Diencephalon (tissue), 1 donor: ENCODE results near the gene DBET. TPM values are rescaled to one million over a fixed set of nuclear protein-coding genes. Genes with fewer than 3 reads are reported as not detected.

Experiments
- small RNA-seq: library from RNA; depleted of rRNA; stranded (forward); fragments of <200 nt; gene quantifications from one replicate; pipeline ENCODE3, GENCODE V24; 2014
- total RNA-seq: library from RNA; depleted of rRNA; stranded (reverse); fragments of >200 nt; gene quantifications from one replicate; pipeline ENCODE4 v1.2.3, GENCODE V29; 2014

The DBET gene
- total RNA-seq: not detected

GRCh38 chr4:190064342-190064741 is at the start of gene DBET:
DBET (plus strand) TSS chr4:190064502.

GRCh38 chr4:190027156-190027555 is 37.1 kb upstream of the DBET start, which contains the start of gene FRG2:
FRG2 (minus strand) TSS chr4:190027256; CDS start chr4:190027204, 52 bp downstream.

Small RNAs within 50 kb of the gene (small RNA-seq; reads per million reads assigned to genes)
- gene RNA5SP174 (not detected), gene RNA5SP175 (0.21 reads per million)

Other genes with a start within 250 kb of the DBET start
- 36.9 TPM for gene FRG1, start 123.6 kb upstream of the DBET start, total RNA-seq
- not detected for gene FRG2, start 37.2 kb upstream of the DBET start, total RNA-seq
- not detected for gene DUX4, start 109.3 kb downstream of the DBET start, total RNA-seq